Activated CD4-positive, alpha-beta T cell treated with anti-CD3 and anti-CD28 coated beads, Interleukin-2, amount 10 ng/mL, durations not matched to agents 7 days and 5 days (primary cell): Measurements from ENCODE around the gene DNAJC16. TPM values are rescaled to one million over a fixed set of nuclear protein-coding genes. Genes with fewer than 3 reads are reported as not detected.
"Not testable (repeated sequence)": the region's sequence is repeated elsewhere in the genome, so short reads cannot be mapped to it uniquely, and the experiment has no call there.

ENCODE experiments used
- CTCF ChIA-PET: fragments of 350-600 bp; sonication (Branson Sonifier 250); formaldehyde crosslinking; loops from one replicate; lab custom pipeline; 2021; ENCODE audit warnings: antibody characterized with exemption; lab: Charles Lee
- POLR2A ChIA-PET: fragments of 350-600 bp; sonication (Branson Sonifier 250); formaldehyde crosslinking; loops from one replicate; lab custom pipeline; 2021; ENCODE audit warnings: antibody characterized with exemption; lab: Charles Lee
- DNase-seq: peaks from one replicate; pipeline ENCODE4 v3.0.0-alpha.2; 2020
- H3K27ac Mint-ChIP-seq: one replicate; pipeline ENCODE4 v1.8.0; 2021; ENCODE audit warnings: mild to moderate bottlenecking, moderate library complexity, mixed read lengths
- H3K27me3 Mint-ChIP-seq: one replicate; pipeline ENCODE4 v1.8.0; 2021; ENCODE audit warnings: mixed read lengths
- H3K36me3 Mint-ChIP-seq: one replicate; pipeline ENCODE4 v1.8.0; 2021; ENCODE audit warnings: low read depth, mixed read lengths
- H3K4me1 Mint-ChIP-seq: one replicate; pipeline ENCODE4 v1.8.0; 2021; ENCODE audit warnings: mixed read lengths
- H3K4me3 Mint-ChIP-seq: one replicate; pipeline ENCODE4 v1.8.0; 2021; ENCODE audit warnings: mild to moderate bottlenecking, moderate library complexity, mixed read lengths
- H3K9me3 Mint-ChIP-seq: one replicate; pipeline ENCODE4 v1.8.0; 2021; ENCODE audit warnings: mixed read lengths
- total RNA-seq, 2 experiments: library from RNA; stranded (reverse); gene quantifications; one replicate each; pipeline ENCODE4 v1.2.3, GENCODE V29; 2021

Gene DNAJC16
- total RNA-seq, 2 experiments from 2014 or later, result 18.8 to 19.6 TPM

- Mint-ChIP-seq H3K36me3 (peaks cover 33% of the 10 kb centered on the region), H3K9me3 (no peaks in the 10 kb centered on the region), H3K4me1 (peaks cover 52% of the 10 kb centered on the region), H3K4me3 (peak overlapping the region; percentile 37), H3K27me3 (no peaks in the 10 kb centered on the region), H3K27ac (peak overlapping the region; percentile 99)
- POLR2A ChIA-PET, result no interaction called here
- DNase-seq, result no peak
- CTCF ChIA-PET, result interaction anchor here (0.5 to 1.8 kb wide), 10 partner anchors 9 to 270 kb away, joined by 3 to 8 read pairs (median 4); no protein-coding TSS in a partner anchor
Observed at GRCh38 chr1:15579683-15580047, 53.0 kb downstream of the DNAJC16 start.

GRCh38 chr1:15583016-15583706 lies 56.5 kb downstream of the DNAJC16 start:
- no peak for DNase-seq
- peaks cover 30% of the 10 kb centered on the region for H3K36me3 Mint-ChIP-seq
- ChIA-PET CTCF (interaction anchor here (1.0 kb wide), 1 partner anchor 35 kb away, joined by 3 read pairs; no protein-coding TSS in a partner anchor), POLR2A (no interaction called here)
- H3K9me3 Mint-ChIP-seq, result no peaks in the 10 kb centered on the region
- peaks cover 48% of the 10 kb centered on the region for H3K4me1 Mint-ChIP-seq
- no peaks in the 10 kb centered on the region for H3K27me3 Mint-ChIP-seq
- peak overlapping the region; percentile 76 for H3K4me3 Mint-ChIP-seq
- H3K27ac Mint-ChIP-seq, result peak overlapping the region; percentile 87

GRCh38 chr1:15584489-15585363 lies 58.1 kb downstream of the DNAJC16 start, which contains the start of gene AGMAT:
Gene AGMAT, minus strand, starts transcription at chr1:15585051. Its CDS starts 84 bp downstream, at chr1:15584967.
- Mint-ChIP-seq H3K4me1 (peaks cover 32% of the 10 kb centered on the region), H3K4me3 (peak within 1 kb of the TSS; percentile 78), H3K9me3 (no peaks in the 10 kb centered on the region), H3K36me3 (peaks cover 22% of the 10 kb centered on the region), H3K27ac (peak within 1 kb of the TSS; percentile 88), H3K27me3 (no peaks in the 10 kb centered on the region)
- DNase-seq, result peak; percentile 62
- ChIA-PET CTCF (interaction anchor here (0.7 to 0.9 kb wide), 3 partner anchors 14 to 89 kb away, joined by 3 to 5 read pairs (median 4); no protein-coding TSS in a partner anchor), POLR2A (no interaction called here)

- ChIA-PET POLR2A (no interaction called here), CTCF (interaction anchor here (0.6 to 1.8 kb wide), 3 partner anchors 11 to 169 kb away, joined by 3 to 4 read pairs (median 3); no protein-coding TSS in a partner anchor)
- Mint-ChIP-seq H3K9me3 (no peaks in the 10 kb centered on the region), H3K27ac (no peak overlapping the region), H3K36me3 (peaks cover 16% of the 10 kb centered on the region), H3K4me3 (no peak overlapping the region), H3K27me3 (peaks cover 6% of the 10 kb centered on the region), H3K4me1 (peaks cover 2% of the 10 kb centered on the region)
- DNase-seq, result no peak
Observed at GRCh38 chr1:15592285-15592684, 65.6 kb downstream of the DNAJC16 start.

GRCh38 chr1:15595809-15596617 lies 69.4 kb downstream of the DNAJC16 start:
- POLR2A ChIA-PET, result no interaction called here

GRCh38 chr1:15598436-15598835 lies 71.8 kb downstream of the DNAJC16 start:
- POLR2A ChIA-PET, result no interaction called here
- no peak overlapping the region for H3K4me3 Mint-ChIP-seq
- CTCF ChIA-PET, result interaction anchor here (0.6 kb wide), 1 partner anchor 78 kb away, joined by 4 read pairs; no protein-coding TSS in a partner anchor
- H3K27ac Mint-ChIP-seq, result no peak overlapping the region
- no peaks in the 10 kb centered on the region for H3K9me3 Mint-ChIP-seq
- peaks cover 8% of the 10 kb centered on the region for H3K4me1 Mint-ChIP-seq
- peaks cover 8% of the 10 kb centered on the region for H3K27me3 Mint-ChIP-seq
- DNase-seq, result no peak
- no peaks in the 10 kb centered on the region for H3K36me3 Mint-ChIP-seq

More at GRCh38 chr1:15595809-15596617, 69.4 kb downstream of the DNAJC16 start:
- H3K27ac Mint-ChIP-seq, result peak overlapping the region; percentile 25
- no peak overlapping the region for H3K4me3 Mint-ChIP-seq
- no peaks in the 10 kb centered on the region for H3K9me3 Mint-ChIP-seq
- CTCF ChIA-PET, result interaction anchor here (0.6 to 2.4 kb wide), 5 partner anchors 8 to 31 kb away, joined by 3 to 6 read pairs (median 3); no protein-coding TSS in a partner anchor
- H3K4me1 Mint-ChIP-seq, result no peaks in the 10 kb centered on the region
- peaks cover 8% of the 10 kb centered on the region for H3K27me3 Mint-ChIP-seq
- DNase-seq, result no peak
- H3K36me3 Mint-ChIP-seq, result peaks cover 3% of the 10 kb centered on the region

- Mint-ChIP-seq H3K4me3 (peak overlapping the region; percentile 72), H3K27ac (peak overlapping the region; percentile 79), H3K27me3 (peaks cover 4% of the 10 kb centered on the region), H3K9me3 (peaks cover 4% of the 10 kb centered on the region), H3K4me1 (peaks cover 16% of the 10 kb centered on the region), H3K36me3 (no peaks in the 10 kb centered on the region)
- ChIA-PET POLR2A (no interaction called here), CTCF (interaction anchor here (0.6 to 1.7 kb wide), 10 partner anchors 9 to 91 kb away, joined by 3 to 6 read pairs (median 4); partner anchors contain the start of gene DDI2)
- peak; percentile 97 for DNase-seq
Observed at GRCh38 chr1:15603050-15603965, 76.7 kb downstream of the DNAJC16 start.

- CTCF ChIA-PET, result interaction anchor here (0.9 to 1.7 kb wide), 6 partner anchors 8 to 24 kb away, joined by 3 to 6 read pairs (median 4); partner anchors contain the start of gene DDI2
Observed at GRCh38 chr1:15603966-15604282, 77.3 kb downstream of the DNAJC16 start.

GRCh38 chr1:15604400-15604799 lies 77.8 kb downstream of the DNAJC16 start:
- peak overlapping the region; percentile 25 for H3K27ac Mint-ChIP-seq
- POLR2A ChIA-PET, H3K9me3 Mint-ChIP-seq, H3K36me3 Mint-ChIP-seq, H3K27me3 Mint-ChIP-seq, DNase-seq: not testable (repeated sequence)
- H3K4me1 Mint-ChIP-seq, result peaks cover 16% of the 10 kb centered on the region
- CTCF ChIA-PET, result interaction anchor here (0.9 to 1.7 kb wide), 3 partner anchors 8 to 25 kb away, joined by 3 to 4 read pairs (median 3); no protein-coding TSS in a partner anchor
- peak overlapping the region; percentile 72 for H3K4me3 Mint-ChIP-seq

More at GRCh38 chr1:15603966-15604282, 77.3 kb downstream of the DNAJC16 start:
- H3K27me3 Mint-ChIP-seq, H3K9me3 Mint-ChIP-seq, DNase-seq, H3K36me3 Mint-ChIP-seq, POLR2A ChIA-PET: not testable (repeated sequence)
- Mint-ChIP-seq H3K27ac (peak overlapping the region; percentile 79), H3K4me3 (peak overlapping the region; percentile 72), H3K4me1 (peaks cover 16% of the 10 kb centered on the region)

GRCh38 chr1:15605398-15606383 lies 79.0 kb downstream of the DNAJC16 start:
- Mint-ChIP-seq H3K4me3 (no peak overlapping the region), H3K9me3 (peaks cover 4% of the 10 kb centered on the region), H3K4me1 (peaks cover 16% of the 10 kb centered on the region), H3K36me3 (no peaks in the 10 kb centered on the region), H3K27ac (no peak overlapping the region), H3K27me3 (peaks cover 4% of the 10 kb centered on the region)
- no peak for DNase-seq
- CTCF ChIA-PET, result interaction anchor here (0.6 to 1.1 kb wide), 4 partner anchors 10 to 157 kb away, joined by 3 read pairs; no protein-coding TSS in a partner anchor
- POLR2A ChIA-PET, result no interaction called here
